HEK293 (cell line): ENCODE measurements around the gene RNF40.

Experiments used
- ATF2 ChIP-seq: fragments of 450-650 bp; formaldehyde crosslinking; IDR thresholded peaks from 2 replicates; pipeline ENCODE4 v1.5.1; 2016; ENCODE audit warnings: missing biosample characterization, missing genetic modification characterization, low read depth
- CTCF ChIP-seq: fragments of 450-650 bp; formaldehyde crosslinking; IDR thresholded peaks from 2 replicates; pipeline ENCODE4 v1.5.1; 2016; ENCODE audit warnings: missing biosample characterization, missing genetic modification characterization
- HIC1 ChIP-seq: fragments of 450-650 bp; formaldehyde crosslinking; IDR thresholded peaks from 2 replicates; pipeline ENCODE4 v1.5.1; 2016; ENCODE audit warnings: missing biosample characterization, missing genetic modification characterization
- INSM2 ChIP-seq: fragments of 450-650 bp; formaldehyde crosslinking; IDR thresholded peaks from 2 replicates; pipeline ENCODE4 v1.5.1; 2016; ENCODE audit warnings: missing biosample characterization, missing genetic modification characterization
- PATZ1 ChIP-seq: fragments of 450-650 bp; formaldehyde crosslinking; IDR thresholded peaks from 2 replicates; pipeline ENCODE4 v1.5.1; 2016; ENCODE audit warnings: missing biosample characterization, missing genetic modification characterization
- YY1 ChIP-seq: fragments of 450-650 bp; formaldehyde crosslinking; IDR thresholded peaks from 2 replicates; pipeline ENCODE4 v1.5.1; 2018; ENCODE audit warnings: missing biosample characterization, missing genetic modification characterization
- ZBTB21 ChIP-seq: fragments of 450-650 bp; formaldehyde crosslinking; IDR thresholded peaks from 2 replicates; pipeline ENCODE4 v1.5.1; 2017; ENCODE audit warnings: missing biosample characterization, missing genetic modification characterization
- ZEB2 ChIP-seq: fragments of 450-650 bp; formaldehyde crosslinking; IDR thresholded peaks from 2 replicates; pipeline ENCODE4 v1.5.1; 2016; ENCODE audit warnings: missing biosample characterization, missing genetic modification characterization
- ZNF280C ChIP-seq: fragments of 450-650 bp; formaldehyde crosslinking; IDR thresholded peaks from 2 replicates; pipeline ENCODE4 v1.5.1; 2016; ENCODE audit warnings: missing biosample characterization, missing genetic modification characterization
- ZNF513 ChIP-seq: fragments of 450-650 bp; IDR thresholded peaks from 2 replicates; pipeline ENCODE4 v1.5.1; 2018; ENCODE audit warnings: missing biosample characterization, missing genetic modification characterization
- ZNF561 ChIP-seq: fragments of 450-650 bp; IDR thresholded peaks from 2 replicates; pipeline ENCODE4 v1.5.1; 2018; ENCODE audit warnings: missing biosample characterization, missing genetic modification characterization, borderline replicate concordance
- ZNF670 ChIP-seq: fragments of 450-650 bp; formaldehyde crosslinking; IDR thresholded peaks from 2 replicates; pipeline ENCODE4 v1.5.1; 2016; ENCODE audit warnings: missing biosample characterization, missing genetic modification characterization, low read depth
- ZNF785 ChIP-seq: fragments of 450-650 bp; formaldehyde crosslinking; IDR thresholded peaks from 2 replicates; pipeline ENCODE4 v1.5.1; 2016; ENCODE audit warnings: missing biosample characterization, missing genetic modification characterization
- ZXDB ChIP-seq: fragments of 450-650 bp; formaldehyde crosslinking; IDR thresholded peaks from 2 replicates; pipeline ENCODE4 v1.5.1; 2016; ENCODE audit warnings: missing biosample characterization, missing genetic modification characterization

- TF ChIP-seq ZXDB (no peak), CTCF (tag by site-specific recombination) (no peak), ZNF561 (tag by site-specific recombination) (no peak), PATZ1 (no peak), INSM2 (no peak), ZBTB21 (tag by site-specific recombination) (no peak), ATF2 (tag by site-specific recombination) (no peak), ZNF670 (tag by site-specific recombination) (no peak), YY1 (tag by site-specific recombination) (no peak), ZEB2 (no peak), ZNF785 (no peak), HIC1 (tag by site-specific recombination) (0 out of 2 replicates have a peak, but pooled peaks have one; percentile 30), ZNF513 (tag by site-specific recombination) (no peak), ZNF280C (tag by site-specific recombination) (no peak)
Observed at GRCh38 chr16:30736995-30737793, 24.9 kb upstream of the RNF40 start.
